Breast epithelium (tissue), 4 donors: Measurements from ENCODE around the gene RFX4. TPM values are rescaled to one million over a fixed set of nuclear protein-coding genes. Genes with fewer than 3 reads are reported as not detected.

Source experiments
- DNase-seq, 2 donors: peaks; one replicate each; pipeline ENCODE4 v3.0.0-alpha.2; 2019; ENCODE audit warnings: low spot score in 2 of 2
- H3K27ac ChIP-seq, 2 donors: fragments of 200-600 bp; sonication (generic) in 1 of 2; one replicate each; pipeline ENCODE4 v1.5.1; 2016 to 2019; ENCODE audit warnings: mild to moderate bottlenecking in 1 of 2
- H3K27me3 ChIP-seq, 2 donors: fragments of 200-600 bp; sonication (generic) in 1 of 2; one replicate each; pipeline versions ENCODE4 v1.5.1 to v1.6.0; 2017 to 2019; ENCODE audit warnings: control low read depth in 1 of 2, mild to moderate bottlenecking in 1 of 2
- H3K36me3 ChIP-seq: fragments of 200-600 bp; one replicate; pipeline ENCODE4 v1.5.1; 2019
- H3K4me1 ChIP-seq, 2 donors: fragments of 200-600 bp; sonication (generic); one replicate each; pipeline ENCODE4 v1.5.1; 2016 to 2019; ENCODE audit warnings: control low read depth in 1 of 2
- H3K4me3 ChIP-seq, 3 donors: fragments of 200-600 bp; sonication (generic); 1 replicate in 2 of 3; 2 replicates in 1 of 3; pipeline ENCODE4 v1.5.1; 2016 to 2019; ENCODE audit warnings: mild to moderate bottlenecking in 3 of 3, moderate library complexity in 2 of 3
- H3K9me3 ChIP-seq, 2 donors: fragments of 200-600 bp; sonication (generic) in 1 of 2; one replicate each; pipeline ENCODE4 v1.5.1; 2016 to 2019; ENCODE audit warnings: control low read depth in 1 of 2
- POLR2A ChIP-seq: fragments of 450-650 bp; IDR thresholded peaks from one replicate; pipeline ENCODE4 v1.6.1; 2016; ENCODE audit warnings: antibody characterized with exemption, mild to moderate bottlenecking, moderate library complexity
- POLR2AphosphoS5 ChIP-seq, 3 donors: sonication (generic); formaldehyde crosslinking; IDR thresholded peaks; one replicate each; pipeline ENCODE4 v1.6.1; 2017; ENCODE audit warnings: antibody characterized with exemption in 3 of 3
- intact Hi-C: fragments of 100-400 bp; cut with DNase I; formaldehyde crosslinking; loops from one replicate; pipeline ENCODE4 v1.15.1; 2023; ENCODE audit warnings: low total_unique reads
- total RNA-seq, 3 donors: library from RNA; depleted of rRNA; stranded (reverse); fragments of >200 nt; gene quantifications; one replicate each; pipeline ENCODE4 v1.1.0, GENCODE V29; 2016
- TF ChIP-seq, protein P1 (sequence below), 3 donors: fragments of 450-650 bp; IDR thresholded peaks; one replicate each; pipeline ENCODE4 v1.5.1; 2016 to 2017; ENCODE audit warnings: antibody characterized with exemption in 3 of 3, mild to moderate bottlenecking in 3 of 3, moderate library complexity in 3 of 3

The RFX4 gene
- total RNA-seq, 3 donors from 2014 or later: 0.64 TPM; not detected in 2

DNA sequence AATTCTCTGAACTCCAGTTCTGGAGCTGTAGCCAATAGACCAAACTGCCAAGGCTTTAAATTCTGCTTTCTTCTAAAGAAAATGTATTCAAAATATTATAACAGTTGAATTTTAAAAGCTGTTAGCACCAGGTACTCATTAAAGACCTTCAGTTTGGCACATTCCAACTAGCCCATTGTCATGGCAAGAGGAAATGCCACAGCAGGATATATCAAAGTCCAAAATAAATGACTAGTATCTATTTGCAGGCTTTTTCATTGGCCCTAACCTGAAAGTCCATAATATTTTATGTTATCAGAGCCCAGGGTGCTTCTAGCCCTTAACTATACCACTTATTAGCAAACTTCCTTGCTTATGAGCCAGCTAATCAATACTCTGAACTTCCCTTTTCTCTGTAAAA, 188.6 kb downstream of the RFX4 start:
- Histone ChIP-seq H3K4me1 (peaks cover 0 to 3% of the 10 kb centered on the region in 2 donors), H3K36me3 (no peaks in the 10 kb centered on the region), H3K27ac (no peak overlapping the region), H3K9me3 (no peaks in the 10 kb centered on the region), H3K27me3 (no peaks in the 10 kb centered on the region), H3K4me3 (no peak overlapping the region)
- intact Hi-C loops: no loop called here
- TF ChIP-seq POLR2A: no peak
- TF ChIP-seq POLR2AphosphoS5 (IDR thresholded peaks at IDR 0.05): no peak
- DNase-seq: no peak

DNA sequence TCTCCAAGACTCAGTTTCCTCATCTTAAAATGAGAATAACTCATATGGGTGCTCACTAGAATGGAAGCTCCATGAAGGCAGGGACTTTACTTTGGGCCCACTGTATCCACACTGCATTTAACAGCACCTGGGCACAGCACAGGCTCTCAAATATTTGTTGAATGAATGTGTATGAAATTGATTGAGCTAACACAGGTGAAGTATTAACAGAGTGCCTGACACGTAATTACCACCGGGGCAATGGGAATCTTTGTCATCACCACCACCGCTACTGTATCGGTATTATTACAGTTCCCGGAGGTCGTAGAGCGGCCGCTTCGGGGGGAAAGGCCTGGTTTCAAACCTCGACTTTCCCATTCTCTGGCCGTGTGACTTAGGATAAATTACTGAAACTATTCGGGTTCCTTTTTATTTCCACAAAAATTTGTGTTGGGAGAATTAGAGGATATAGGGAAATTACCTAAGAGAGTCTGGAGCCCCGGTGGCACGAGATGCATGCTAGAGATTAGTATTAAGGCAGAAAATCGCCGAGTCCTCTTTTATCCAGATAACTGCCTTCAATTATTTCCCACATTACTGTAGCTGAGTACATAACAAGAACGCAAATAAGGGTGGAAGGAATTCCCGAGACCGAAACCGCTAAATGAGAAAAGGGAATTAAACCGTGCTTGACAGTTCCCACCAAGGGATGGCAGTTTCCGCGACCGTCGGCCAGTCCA, 190.6 kb downstream of the RFX4 start:
- intact Hi-C loops: no loop called here
- no peak for DNase-seq
- TF ChIP-seq POLR2A (no peak), POLR2AphosphoS5 (IDR thresholded peaks at IDR 0.05) (no peak)
- TF ChIP-seq, protein P1, sequence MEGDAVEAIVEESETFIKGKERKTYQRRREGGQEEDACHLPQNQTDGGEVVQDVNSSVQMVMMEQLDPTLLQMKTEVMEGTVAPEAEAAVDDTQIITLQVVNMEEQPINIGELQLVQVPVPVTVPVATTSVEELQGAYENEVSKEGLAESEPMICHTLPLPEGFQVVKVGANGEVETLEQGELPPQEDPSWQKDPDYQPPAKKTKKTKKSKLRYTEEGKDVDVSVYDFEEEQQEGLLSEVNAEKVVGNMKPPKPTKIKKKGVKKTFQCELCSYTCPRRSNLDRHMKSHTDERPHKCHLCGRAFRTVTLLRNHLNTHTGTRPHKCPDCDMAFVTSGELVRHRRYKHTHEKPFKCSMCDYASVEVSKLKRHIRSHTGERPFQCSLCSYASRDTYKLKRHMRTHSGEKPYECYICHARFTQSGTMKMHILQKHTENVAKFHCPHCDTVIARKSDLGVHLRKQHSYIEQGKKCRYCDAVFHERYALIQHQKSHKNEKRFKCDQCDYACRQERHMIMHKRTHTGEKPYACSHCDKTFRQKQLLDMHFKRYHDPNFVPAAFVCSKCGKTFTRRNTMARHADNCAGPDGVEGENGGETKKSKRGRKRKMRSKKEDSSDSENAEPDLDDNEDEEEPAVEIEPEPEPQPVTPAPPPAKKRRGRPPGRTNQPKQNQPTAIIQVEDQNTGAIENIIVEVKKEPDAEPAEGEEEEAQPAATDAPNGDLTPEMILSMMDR (IDR thresholded peaks at IDR 0.05): no peak
- Histone ChIP-seq H3K4me3 (peak overlapping the region; percentile 78 to 94 (median 88)), H3K36me3 (no peaks in the 10 kb centered on the region), H3K27me3 (no peaks in the 10 kb centered on the region), H3K27ac (peak overlapping the region; percentile 95 to 97), H3K4me1 (peaks cover 0 to 3% of the 10 kb centered on the region in 2 donors), H3K9me3 (no peaks in the 10 kb centered on the region)

DNA sequence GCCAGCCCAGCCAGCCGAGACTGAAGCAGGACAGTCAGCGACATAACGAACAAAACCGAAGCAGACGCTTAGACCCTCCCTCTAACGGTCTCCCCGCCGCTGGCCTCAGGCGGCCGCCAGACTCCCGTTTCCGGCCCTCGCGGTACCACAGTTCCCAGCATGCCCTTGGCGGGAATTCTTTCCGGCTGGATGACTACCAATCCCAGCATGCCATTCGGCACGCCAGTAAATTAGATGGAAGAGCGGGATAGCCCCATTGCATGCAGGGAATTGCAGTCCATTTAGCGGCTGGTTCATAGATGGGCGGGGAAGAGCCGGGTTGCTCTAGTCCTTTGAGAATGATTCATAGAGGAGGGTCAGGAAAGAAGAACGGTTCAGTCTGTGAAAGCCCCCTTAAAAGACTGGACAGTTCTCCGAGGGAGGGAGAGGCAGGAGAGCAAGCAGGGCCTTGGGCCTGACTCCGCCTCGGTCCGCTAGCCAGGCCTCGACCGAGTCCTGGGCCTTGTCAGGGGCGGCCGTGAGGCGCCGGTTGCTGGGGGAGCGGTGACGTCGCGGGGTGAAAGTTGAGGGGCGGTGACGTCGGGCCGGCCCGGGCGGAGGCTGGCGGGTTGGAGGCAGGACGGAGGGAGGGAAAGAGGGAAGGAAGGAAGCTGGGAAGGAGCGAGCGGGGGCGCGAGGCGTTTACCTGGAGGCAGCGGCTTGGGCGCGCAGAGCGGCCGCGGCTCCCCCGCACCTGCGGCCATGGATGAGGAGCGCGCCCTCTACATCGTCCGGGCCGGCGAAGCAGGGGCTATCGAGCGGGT, 191.4 kb downstream of the RFX4 start, which contains the start of gene RIC8B:
Gene RIC8B, plus strand, starts transcription at position 678 of the 803 bp plus-strand sequence. Its CDS starts 64 bp downstream, at position 742.
- H3K27ac ChIP-seq: peak within 1 kb of the TSS; percentile 95 to 97
- TF ChIP-seq, protein P1 (IDR thresholded peaks at IDR 0.05): no peak
- TF ChIP-seq POLR2A (peak; percentile 23), POLR2AphosphoS5 (IDR thresholded peaks at IDR 0.05) (peak; percentile 65 to 81 (median 75))
- intact Hi-C loops: no loop called here

DNA sequence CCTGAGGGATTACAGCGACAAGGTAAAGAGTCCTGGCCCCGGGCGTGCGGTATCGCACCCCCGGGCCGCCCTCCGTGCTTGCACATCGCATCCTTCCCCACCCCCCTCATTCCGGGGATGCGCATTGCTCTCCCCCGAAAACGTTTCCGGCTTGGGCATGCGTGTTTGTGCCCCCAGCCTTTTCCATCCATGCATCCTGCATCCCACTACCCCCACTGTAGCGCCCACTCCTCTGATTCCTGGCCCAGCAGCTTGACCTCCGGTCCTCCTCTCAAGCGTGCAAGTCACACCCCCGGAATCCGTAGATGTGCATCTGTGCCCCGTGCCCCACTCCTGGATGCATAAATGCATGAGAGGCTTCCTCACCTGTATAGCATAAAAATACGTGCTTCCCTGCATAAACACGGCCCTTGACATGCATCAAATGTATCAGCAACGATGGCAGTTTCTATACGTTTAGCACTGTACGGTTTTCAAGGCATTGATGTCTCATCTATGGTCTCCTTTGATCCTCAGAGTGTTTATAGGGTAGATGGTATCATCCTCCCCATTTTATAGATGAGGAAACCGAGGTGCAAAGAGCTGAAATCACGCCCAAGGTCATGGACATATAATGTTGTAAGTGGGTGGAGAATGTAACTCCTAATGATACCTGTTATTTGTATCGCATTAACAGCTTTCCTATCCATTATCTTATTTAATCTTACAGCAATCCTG, 192.2 kb downstream of the RFX4 start:
- H3K4me3 ChIP-seq: peak overlapping the region; percentile 78 to 94 (median 88)
- no peak for DNase-seq
- peaks cover 0 to 3% of the 10 kb centered on the region in 2 donors for H3K4me1 ChIP-seq
- H3K9me3 ChIP-seq: no peaks in the 10 kb centered on the region
- H3K36me3 ChIP-seq: no peaks in the 10 kb centered on the region
- H3K27ac ChIP-seq: peak overlapping the region; percentile 95 to 97
- no peak for TF ChIP-seq POLR2A
- no peak for TF ChIP-seq POLR2AphosphoS5 (IDR thresholded peaks at IDR 0.05)
- TF ChIP-seq, protein P1 (IDR thresholded peaks at IDR 0.05): no peak
- H3K27me3 ChIP-seq: no peaks in the 10 kb centered on the region
- intact Hi-C loops: no loop called here

More for the DNA sequence above, 191.4 kb downstream of the RFX4 start, which contains the start of gene RIC8B:
- H3K4me1 ChIP-seq: peaks cover 0 to 3% of the 10 kb centered on the region in 2 donors
- H3K4me3 ChIP-seq: peak within 1 kb of the TSS; percentile 78 to 94 (median 88)
- no peaks in the 10 kb centered on the region for H3K27me3 ChIP-seq
- H3K36me3 ChIP-seq: no peaks in the 10 kb centered on the region
- peak; percentile 93 to 95 for DNase-seq
- no peaks in the 10 kb centered on the region for H3K9me3 ChIP-seq

DNA sequence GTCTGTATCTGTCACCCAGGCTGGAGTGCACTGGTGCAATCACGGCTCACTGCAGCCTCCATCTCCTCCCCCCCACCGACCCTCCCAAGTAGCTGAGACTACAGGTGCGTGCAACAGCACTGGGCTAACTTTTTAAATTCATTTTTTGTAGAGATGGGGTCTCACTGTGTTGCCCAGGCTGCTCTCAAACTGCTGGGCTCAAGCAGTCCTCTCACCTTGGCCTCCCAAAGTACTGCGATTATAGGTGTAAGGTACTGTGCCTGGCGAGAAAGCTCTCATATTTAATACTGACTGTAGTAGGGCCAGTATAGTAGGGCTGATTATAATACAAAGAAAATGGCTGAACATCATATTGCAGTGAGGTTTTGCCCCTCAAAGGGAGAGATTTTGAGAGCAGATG, 194.1 kb downstream of the RFX4 start:
- DNase-seq: no peak
- H3K27ac ChIP-seq: no peak overlapping the region
- H3K4me3 ChIP-seq: no peak overlapping the region
- no peaks in the 10 kb centered on the region for H3K27me3 ChIP-seq
- H3K9me3 ChIP-seq: no peaks in the 10 kb centered on the region
- H3K4me1 ChIP-seq: peaks cover 0 to 3% of the 10 kb centered on the region in 2 donors
- intact Hi-C loops: no loop called here
- TF ChIP-seq POLR2AphosphoS5 (IDR thresholded peaks at IDR 0.05) (no peak), POLR2A (no peak)
- TF ChIP-seq, protein P1 (IDR thresholded peaks at IDR 0.05): no peak
- no peaks in the 10 kb centered on the region for H3K36me3 ChIP-seq
